ENCODE measurements around the gene BRMS1L. TPM values are rescaled to one million over a fixed set of nuclear protein-coding genes. Genes with fewer than 3 reads are reported as not detected.

Gene BRMS1L
- total and polyA plus RNA-seq, 10 of the 15 experiments (the other 5 are each of a cell fraction or from before 2014, with no cell fraction given) = 5.3 to 26.7 (median 8.3) TPM

DNA sequence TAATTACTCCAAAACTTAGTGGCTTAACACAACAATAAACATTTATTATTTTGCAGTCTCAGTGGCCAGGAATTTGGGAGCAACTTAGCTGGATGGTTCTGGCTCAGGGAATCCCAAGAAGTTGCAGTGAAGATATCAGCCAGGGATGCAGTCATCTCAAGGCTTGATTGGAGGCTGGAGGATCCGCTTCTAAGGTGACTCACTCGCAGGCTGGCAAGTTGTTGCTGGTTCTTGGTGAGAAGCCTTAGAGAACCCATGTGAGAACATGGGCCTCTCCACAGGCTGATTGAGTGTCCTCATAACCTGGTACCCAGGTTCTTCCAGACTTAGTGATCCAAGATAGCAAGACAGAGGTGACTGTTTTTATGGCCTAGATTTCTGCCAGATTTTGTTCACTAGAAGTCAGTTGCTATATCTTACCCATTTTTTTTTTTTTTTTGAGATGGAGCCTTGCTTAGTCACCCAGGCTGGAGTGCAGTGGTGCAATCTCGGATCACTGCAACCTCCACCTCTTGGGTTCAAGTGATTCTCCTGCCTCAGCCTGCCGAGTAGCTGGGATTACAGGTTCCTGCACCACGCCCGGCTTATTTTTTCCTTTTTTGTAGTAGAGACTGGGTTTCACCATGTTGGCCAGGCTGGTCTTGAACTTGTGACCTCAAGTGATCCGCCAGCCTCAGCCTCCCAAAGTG lies 32.5 kb downstream of the BRMS1L start:
- ATAC-seq (no peak), DNase-seq (ENCODE audit: low read depth, low spot score) (no peak), FAIRE-seq (no peak)
- Histone ChIP-seq H3K4me1 (ENCODE audit: control insufficient read depth, insufficient read depth, low read length) (peaks cover 28% of the 10 kb centered on the region), H2AFZ (ENCODE audit: control insufficient read depth, low read depth, low read length) (no peak overlapping the region), H4K20me1 (ENCODE audit: control insufficient read depth, insufficient read depth) (no peaks in the 10 kb centered on the region), H3K4me3 (no peak overlapping the region), H3K9ac (ENCODE audit: control insufficient read depth, insufficient read depth, low read length) (no peak overlapping the region), H3K27ac (ENCODE audit: control insufficient read depth, insufficient read depth) (no peak overlapping the region), H3K79me2 (ENCODE audit: control insufficient read depth, insufficient read depth, low read length) (no peaks in the 10 kb centered on the region), H3K4me2 (ENCODE audit: control insufficient read depth, insufficient read depth) (no peak overlapping the region), H3K27me3 (replicated peaks in 1 of 2; ENCODE audit: control insufficient read depth in 2 of 2, insufficient read depth in 2 of 2, low read length in 1 of 2) (no peaks in the 10 kb centered on the region), H3K36me3 (ENCODE audit: control insufficient read depth in 2 of 2, insufficient read depth in 2 of 2, low read length in 1 of 2) (peaks cover 0 to 11% of the 10 kb centered on the region in 2 experiments; a peak in 3 of 4 replicates), H3K9me3 (replicated peaks; ENCODE audit: control insufficient read depth, insufficient read depth, low read length) (no peaks in the 10 kb centered on the region)
- in situ Hi-C loops (cut with MboI) = no loop called here
- intact Hi-C loops (cut with micrococcal nuclease; ENCODE audit: unreplicated experiment) = no loop called here
- POLR2A ChIA-PET = interaction anchor here (1.2 kb wide), 1 partner anchor 32 kb away, joined by 3 read pairs; the partner anchor contains the start of gene BRMS1L
- RAD21 ChIA-PET (ENCODE audit: unreplicated experiment) = interaction anchor here (1.0 kb wide), 1 partner anchor 212 kb away, joined by 3 read pairs; no protein-coding TSS in a partner anchor
- no TSS peak for BruUV-seq (replicated peaks)
- over 99% methylated on average over 7 of the region's 7 CpGs for WGBS (ENCODE audit: insufficient coverage, insufficient replicate concordance, low lambda C conversion rate, missing lambda C conversion rate)
- TF ChIP-seq ZNF24 (IDR thresholded peaks at IDR 0.05) (no peak), NFXL1 (IDR thresholded peaks at IDR 0.05; ENCODE audit: borderline replicate concordance) (no peak), NBN (IDR thresholded peaks at IDR 0.05) (no peak), SRF (IDR thresholded peaks at IDR 0.05; ENCODE audit: low read depth in 2 of 2, low read length in 2 of 2) (no peak), NRF1 (conservative IDR thresholded peaks at IDR 0.05; ENCODE audit: low read depth, low read length) (no peak), CHD2 (IDR thresholded peaks at IDR 0.05; ENCODE audit: borderline replicate concordance, low read depth, low read length) (no peak), WRNIP1 (IDR thresholded peaks at IDR 0.05; ENCODE audit: borderline replicate concordance, low read depth, low read length) (no peak), POU2F2 (IDR thresholded peaks at IDR 0.05; ENCODE audit: borderline replicate concordance, low read depth, low read length) (no peak), KDM1A (IDR thresholded peaks at IDR 0.05; ENCODE audit: borderline replicate concordance) (no peak)
- TF ChIP-seq, protein P1, sequence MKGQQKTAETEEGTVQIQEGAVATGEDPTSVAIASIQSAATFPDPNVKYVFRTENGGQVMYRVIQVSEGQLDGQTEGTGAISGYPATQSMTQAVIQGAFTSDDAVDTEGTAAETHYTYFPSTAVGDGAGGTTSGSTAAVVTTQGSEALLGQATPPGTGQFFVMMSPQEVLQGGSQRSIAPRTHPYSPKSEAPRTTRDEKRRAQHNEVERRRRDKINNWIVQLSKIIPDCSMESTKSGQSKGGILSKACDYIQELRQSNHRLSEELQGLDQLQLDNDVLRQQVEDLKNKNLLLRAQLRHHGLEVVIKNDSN (IDR thresholded peaks at IDR 0.05; ENCODE audit: borderline replicate concordance, extremely low read length, insufficient read depth, low read depth, low read length) = no peak
- TF ChIP-seq, protein P2, sequence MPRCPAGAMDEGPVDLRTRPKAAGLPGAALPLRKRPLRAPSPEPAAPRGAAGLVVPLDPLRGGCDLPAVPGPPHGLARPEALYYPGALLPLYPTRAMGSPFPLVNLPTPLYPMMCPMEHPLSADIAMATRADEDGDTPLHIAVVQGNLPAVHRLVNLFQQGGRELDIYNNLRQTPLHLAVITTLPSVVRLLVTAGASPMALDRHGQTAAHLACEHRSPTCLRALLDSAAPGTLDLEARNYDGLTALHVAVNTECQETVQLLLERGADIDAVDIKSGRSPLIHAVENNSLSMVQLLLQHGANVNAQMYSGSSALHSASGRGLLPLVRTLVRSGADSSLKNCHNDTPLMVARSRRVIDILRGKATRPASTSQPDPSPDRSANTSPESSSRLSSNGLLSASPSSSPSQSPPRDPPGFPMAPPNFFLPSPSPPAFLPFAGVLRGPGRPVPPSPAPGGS (IDR thresholded peaks at IDR 0.05; ENCODE audit: borderline replicate concordance, insufficient read depth, low read depth, low read length, poor library complexity, severe bottlenecking) = no peak
- CTCF ChIA-PET = no interaction called here
- SMC1A ChIA-PET (ENCODE audit: uncharacterized antibody, unreplicated experiment) = interaction anchor here (1.6 kb wide), 1 partner anchor 456 kb away, joined by 4 read pairs; no protein-coding TSS in a partner anchor
